Trophoblast cell (in vitro differentiated cells and primary cell): ENCODE data around the gene SMOC2.

Experiments
- DNase-seq, 2 donors: peaks; one replicate each; pipeline ENCODE4 v3.0.0-alpha.2; 2016
- H2AFZ ChIP-seq: 2 replicates; pipeline ENCODE4 v1.6.1; 2013; ENCODE audit warnings: low read length, moderate library complexity, mild to moderate bottlenecking; ENCODE audit not compliant: insufficient read depth, poor library complexity
- H2AK5ac ChIP-seq: 2 replicates; pipeline ENCODE4 v1.6.1; 2013; ENCODE audit warnings: mild to moderate bottlenecking, low read length
- H2BK120ac ChIP-seq: 2 replicates; pipeline ENCODE4 v1.6.1; 2013; ENCODE audit warnings: low read length, mild to moderate bottlenecking, moderate library complexity; ENCODE audit not compliant: insufficient read depth, poor library complexity
- H2BK12ac ChIP-seq: 2 replicates; pipeline ENCODE4 v1.6.1; 2013; ENCODE audit warnings: mild to moderate bottlenecking, low read length, moderate library complexity
- H2BK5ac ChIP-seq: 2 replicates; pipeline ENCODE4 v1.6.1; 2013; ENCODE audit warnings: low read length, low read depth, moderate library complexity, mild to moderate bottlenecking; ENCODE audit not compliant: poor library complexity
- H3K14ac ChIP-seq: 2 replicates; pipeline ENCODE4 v1.6.1; 2013; ENCODE audit warnings: mild to moderate bottlenecking, low read length
- H3K18ac ChIP-seq: 2 replicates; pipeline ENCODE4 v1.6.1; 2013; ENCODE audit warnings: mild to moderate bottlenecking, low read length
- H3K23ac ChIP-seq: 2 replicates; pipeline ENCODE4 v1.6.1; 2013; ENCODE audit warnings: low read length
- H3K27ac ChIP-seq: 2 replicates; pipeline ENCODE4 v1.5.1; 2013; ENCODE audit warnings: low read depth, mild to moderate bottlenecking, inconsistent platforms, low read length, moderate library complexity
- H3K27me3 ChIP-seq: 2 replicates; pipeline ENCODE4 v1.6.1; 2013; ENCODE audit warnings: inconsistent platforms, mild to moderate bottlenecking, low read length, moderate library complexity; ENCODE audit not compliant: insufficient read depth
- H3K36me3 ChIP-seq, 2 experiments: 1 replicate in 1 of 2; 2 replicates in 1 of 2; pipeline ENCODE4 v1.6.1; 2013; ENCODE audit warnings: low read length in 2 of 2, mild to moderate bottlenecking in 2 of 2, moderate library complexity in 1 of 2; ENCODE audit not compliant: insufficient read depth in 2 of 2, control insufficient read depth in 1 of 2
- H3K4ac ChIP-seq: 2 replicates; pipeline ENCODE4 v1.6.1; 2013; ENCODE audit warnings: low read depth, mild to moderate bottlenecking, low read length, moderate library complexity
- H3K4me1 ChIP-seq, 2 experiments: 1 replicate in 1 of 2; 2 replicates in 1 of 2; pipeline ENCODE4 v1.6.1; 2013; ENCODE audit warnings: low read length in 2 of 2, mild to moderate bottlenecking in 2 of 2, moderate library complexity in 1 of 2; ENCODE audit not compliant: insufficient read depth in 2 of 2, control insufficient read depth in 1 of 2
- H3K4me2 ChIP-seq: 2 replicates; pipeline ENCODE4 v1.6.1; 2013; ENCODE audit warnings: inconsistent platforms, mild to moderate bottlenecking, low read length, moderate library complexity
- H3K4me3 ChIP-seq: 2 replicates; pipeline ENCODE4 v1.5.1; 2013; ENCODE audit warnings: mild to moderate bottlenecking, low read depth, low read length, inconsistent platforms
- H3K79me1 ChIP-seq: one replicate; pipeline ENCODE4 v1.6.1; 2013; ENCODE audit warnings: low read length
- H3K79me2 ChIP-seq: 2 replicates; pipeline ENCODE4 v1.6.1; 2013; ENCODE audit warnings: low read length, mild to moderate bottlenecking; ENCODE audit not compliant: control insufficient read depth, insufficient read depth, poor library complexity
- H3K9ac ChIP-seq: 2 replicates; pipeline ENCODE4 v1.6.1; 2013; ENCODE audit warnings: mild to moderate bottlenecking, low read length
- H3K9me3 ChIP-seq: 2 replicates; pipeline ENCODE4 v1.6.1; 2013; ENCODE audit warnings: low read depth, mild to moderate bottlenecking, control low read depth, inconsistent platforms, low read length; ENCODE audit not compliant: insufficient read depth
- H4K12ac ChIP-seq: 2 replicates; pipeline ENCODE4 v1.6.1; 2013; ENCODE audit warnings: low read depth, mild to moderate bottlenecking, low read length, moderate library complexity
- H4K8ac ChIP-seq: 2 replicates; pipeline ENCODE4 v1.6.1; 2013; ENCODE audit warnings: low read depth, mild to moderate bottlenecking, low read length, moderate library complexity
- H4K91ac ChIP-seq: one replicate; pipeline ENCODE4 v1.6.1; 2013; ENCODE audit warnings: low read depth, mild to moderate bottlenecking, low read length, moderate library complexity
- WGBS: extraction: QIAGEN DNeasy Blood & Tissue Kit; methylation state at CpG from one replicate; pipeline ENCODE4 v1.1.7; 2013; ENCODE audit warnings: missing lambda C conversion rate; ENCODE audit not compliant: insufficient read length, insufficient coverage; ENCODE audit errors: extremely low coverage; 5-methylcytosine and 5-hydroxymethylcytosine counted together

SMOC2 gene

DNA sequence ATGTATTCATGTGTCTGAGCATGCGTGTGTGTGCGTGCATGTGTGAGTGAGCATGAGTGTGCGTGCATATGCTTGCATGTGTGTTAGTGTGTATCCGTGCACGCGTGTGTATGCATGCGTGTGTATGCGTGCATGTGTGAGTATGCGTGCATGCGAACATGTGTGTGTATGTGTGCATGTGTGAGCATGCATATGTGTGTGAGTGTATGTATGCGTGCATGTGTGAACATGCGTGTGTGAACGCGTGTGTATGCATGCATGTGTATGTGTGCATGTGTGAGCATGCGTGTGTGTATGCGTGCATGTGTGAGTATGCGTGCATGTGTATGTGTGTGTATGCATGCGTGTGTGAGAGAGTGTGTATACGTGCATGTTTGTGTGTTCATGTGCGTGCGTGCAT lies 77.9 kb downstream of the SMOC2 start:
- H4K12ac ChIP-seq = no peak overlapping the region
- H2AFZ ChIP-seq = no peak overlapping the region
- H3K79me2 ChIP-seq = no peaks in the 10 kb centered on the region
- H3K23ac ChIP-seq = peak overlapping the region; percentile 64
- H3K4ac ChIP-seq = no peak overlapping the region
- H2BK120ac ChIP-seq = no peak overlapping the region
- no peak overlapping the region for H3K18ac ChIP-seq
- H3K4me2 ChIP-seq = no peak overlapping the region
- no peak overlapping the region for H4K91ac ChIP-seq
- H2AK5ac ChIP-seq = no peak overlapping the region
- no peak overlapping the region for H3K9ac ChIP-seq
- no peaks in the 10 kb centered on the region for H3K27me3 ChIP-seq
- H3K79me1 ChIP-seq = no peaks in the 10 kb centered on the region
- no CpG with 5 or more reads among the region's 21 CpGs for WGBS
- no peak overlapping the region for H3K27ac ChIP-seq
- no peak overlapping the region for H4K8ac ChIP-seq
- no peak overlapping the region for H2BK12ac ChIP-seq
- H3K14ac ChIP-seq = no peak overlapping the region
- H3K4me3 ChIP-seq = peak overlapping the region; percentile 40
- H3K9me3 ChIP-seq = peaks cover 6% of the 10 kb centered on the region
- no peak overlapping the region for H2BK5ac ChIP-seq
- H3K4me1 ChIP-seq = no peaks in the 10 kb centered on the region
- no peak for DNase-seq
- no peaks in the 10 kb centered on the region for H3K36me3 ChIP-seq

GRCh38 chr6:168520233-168520632 lies 79.2 kb downstream of the SMOC2 start:
- H3K14ac ChIP-seq = no peak overlapping the region
- no peak overlapping the region for H2BK5ac ChIP-seq
- H2AK5ac ChIP-seq = no peak overlapping the region
- H3K27ac ChIP-seq = no peak overlapping the region
- H3K79me1 ChIP-seq = no peaks in the 10 kb centered on the region
- H3K4me1 ChIP-seq = no peaks in the 10 kb centered on the region
- no peaks in the 10 kb centered on the region for H3K36me3 ChIP-seq
- H4K91ac ChIP-seq = no peak overlapping the region
- H3K4me2 ChIP-seq = no peak overlapping the region
- H3K23ac ChIP-seq = no peak overlapping the region
- H3K18ac ChIP-seq = no peak overlapping the region
- H3K4me3 ChIP-seq = no peak overlapping the region
- H3K9me3 ChIP-seq = peaks cover 6% of the 10 kb centered on the region
- peaks cover 1% of the 10 kb centered on the region for H3K27me3 ChIP-seq
- no peak overlapping the region for H4K12ac ChIP-seq
- no peak for DNase-seq
- no peak overlapping the region for H4K8ac ChIP-seq
- peaks cover 1% of the 10 kb centered on the region for H3K79me2 ChIP-seq
- no peak overlapping the region for H3K9ac ChIP-seq
- no peak overlapping the region for H2BK12ac ChIP-seq
- no peak overlapping the region for H2AFZ ChIP-seq
- H3K4ac ChIP-seq = no peak overlapping the region
- no peak overlapping the region for H2BK120ac ChIP-seq
- no CpG with 5 or more reads among the region's 10 CpGs for WGBS

- no peak for DNase-seq
- no peak overlapping the region for H3K4ac ChIP-seq
- no peak overlapping the region for H3K27ac ChIP-seq
- no peak overlapping the region for H4K12ac ChIP-seq
- H3K79me1 ChIP-seq = no peaks in the 10 kb centered on the region
- H4K8ac ChIP-seq = no peak overlapping the region
- H3K27me3 ChIP-seq = peaks cover 1% of the 10 kb centered on the region
- H2BK120ac ChIP-seq = no peak overlapping the region
- no peak overlapping the region for H3K23ac ChIP-seq
- no peak overlapping the region for H3K14ac ChIP-seq
- no peak overlapping the region for H2AFZ ChIP-seq
- no peak overlapping the region for H2AK5ac ChIP-seq
- no CpG with 5 or more reads among the region's 13 CpGs for WGBS
- H3K4me3 ChIP-seq = no peak overlapping the region
- no peak overlapping the region for H2BK12ac ChIP-seq
- H3K4me1 ChIP-seq = no peaks in the 10 kb centered on the region
- H3K9me3 ChIP-seq = no peaks in the 10 kb centered on the region
- no peak overlapping the region for H2BK5ac ChIP-seq
- H3K79me2 ChIP-seq = peaks cover 1% of the 10 kb centered on the region
- H4K91ac ChIP-seq = no peak overlapping the region
- no peaks in the 10 kb centered on the region for H3K36me3 ChIP-seq
- H3K18ac ChIP-seq = no peak overlapping the region
- no peak overlapping the region for H3K4me2 ChIP-seq
- no peak overlapping the region for H3K9ac ChIP-seq
These were observed 83.6 kb downstream of the SMOC2 start for GRCh38 chr6:168524571-168525001.

- H2BK12ac ChIP-seq = no peak overlapping the region
- H4K91ac ChIP-seq = no peak overlapping the region
- no peak overlapping the region for H3K4me3 ChIP-seq
- no CpG with 5 or more reads among the region's 8 CpGs for WGBS
- H3K4ac ChIP-seq = no peak overlapping the region
- peaks cover 1% of the 10 kb centered on the region for H3K79me2 ChIP-seq
- no peak overlapping the region for H3K4me2 ChIP-seq
- DNase-seq = no peak
- H3K9ac ChIP-seq = no peak overlapping the region
- H2BK5ac ChIP-seq = no peak overlapping the region
- H2AFZ ChIP-seq = no peak overlapping the region
- H4K8ac ChIP-seq = no peak overlapping the region
- H3K9me3 ChIP-seq = no peaks in the 10 kb centered on the region
- H3K23ac ChIP-seq = no peak overlapping the region
- H3K27ac ChIP-seq = no peak overlapping the region
- H2BK120ac ChIP-seq = no peak overlapping the region
- H3K27me3 ChIP-seq = peaks cover 1% of the 10 kb centered on the region
- H3K4me1 ChIP-seq = no peaks in the 10 kb centered on the region
- H2AK5ac ChIP-seq = no peak overlapping the region
- no peak overlapping the region for H4K12ac ChIP-seq
- no peak overlapping the region for H3K14ac ChIP-seq
- H3K18ac ChIP-seq = no peak overlapping the region
- no peaks in the 10 kb centered on the region for H3K36me3 ChIP-seq
- no peaks in the 10 kb centered on the region for H3K79me1 ChIP-seq
These were observed 84.1 kb downstream of the SMOC2 start for GRCh38 chr6:168525114-168525513.
